GM19099 (cell line): ENCODE data around the gene ART4.

ENCODE experiments used
- POLR2A ChIP-seq: IDR thresholded peaks from 3 replicates; pipeline ENCODE4 v1.6.1; 2011; ENCODE audit warnings: low read depth; ENCODE audit not compliant: insufficient read length; ENCODE audit errors: extremely low read depth

Gene ART4

GRCh38 chr12:14843425-14843887 is at the start of gene ART4:
TSS of gene ART4 (minus strand) at chr12:14843526. CDS start at chr12:14843113, 413 bp downstream.
- no peak for TF ChIP-seq POLR2A

GRCh38 chr12:14892726-14893505 is 49.6 kb upstream of the ART4 start:
- TF ChIP-seq POLR2A: no peak

GRCh38 chr12:14890701-14891100 is 47.4 kb upstream of the ART4 start:
- TF ChIP-seq POLR2A: no peak

- TF ChIP-seq POLR2A: no peak
Measured at GRCh38 chr12:14886271-14886670, 42.9 kb upstream of the ART4 start.

GRCh38 chr12:14885718-14886221 is 42.4 kb upstream of the ART4 start, which contains the start of gene MGP:
TSS of gene MGP (minus strand) at chr12:14885854. CDS start at chr12:14885791, 63 bp downstream.
- TF ChIP-seq POLR2A: no peak

- no peak for TF ChIP-seq POLR2A
Measured at GRCh38 chr12:14884458-14884878, 41.1 kb upstream of the ART4 start.

- no peak for TF ChIP-seq POLR2A
Measured at GRCh38 chr12:14883686-14884085, 40.4 kb upstream of the ART4 start.

GRCh38 chr12:14880890-14881453 is 37.6 kb upstream of the ART4 start:
- no peak for TF ChIP-seq POLR2A

- TF ChIP-seq POLR2A: no peak
Measured at GRCh38 chr12:14879222-14879933, 36.1 kb upstream of the ART4 start.

GRCh38 chr12:14878488-14878887 is 35.2 kb upstream of the ART4 start:
- TF ChIP-seq POLR2A: no peak

- TF ChIP-seq POLR2A: no peak
Measured at GRCh38 chr12:14876833-14877232, 33.5 kb upstream of the ART4 start.

GRCh38 chr12:14874882-14875281 is 31.6 kb upstream of the ART4 start:
- no peak for TF ChIP-seq POLR2A

- TF ChIP-seq POLR2A: no peak
Measured at GRCh38 chr12:14873440-14874185, 30.3 kb upstream of the ART4 start.

GRCh38 chr12:14871886-14872285 is 28.6 kb upstream of the ART4 start:
- TF ChIP-seq POLR2A: no peak

GRCh38 chr12:14871247-14871646 is 27.9 kb upstream of the ART4 start:
- TF ChIP-seq POLR2A: no peak
